GM18907 (cell line): ENCODE results near the gene EHHADH.
A peak's percentile ranks its signal among the peaks of the same experiment; 100 is the strongest.
"Not testable (repeated sequence)": the region's sequence is repeated elsewhere in the genome, so short reads cannot be mapped to it uniquely, and the experiment has no call there.

Experiments
- ATAC-seq: cut with Tn5 transposase; IDR thresholded peaks from one replicate; pipeline ENCODE4 v1.9.1; 2021; ENCODE audit warnings: mild to moderate bottlenecking, moderate library complexity; ENCODE audit not compliant: unreplicated experiment

Gene EHHADH

DNA sequence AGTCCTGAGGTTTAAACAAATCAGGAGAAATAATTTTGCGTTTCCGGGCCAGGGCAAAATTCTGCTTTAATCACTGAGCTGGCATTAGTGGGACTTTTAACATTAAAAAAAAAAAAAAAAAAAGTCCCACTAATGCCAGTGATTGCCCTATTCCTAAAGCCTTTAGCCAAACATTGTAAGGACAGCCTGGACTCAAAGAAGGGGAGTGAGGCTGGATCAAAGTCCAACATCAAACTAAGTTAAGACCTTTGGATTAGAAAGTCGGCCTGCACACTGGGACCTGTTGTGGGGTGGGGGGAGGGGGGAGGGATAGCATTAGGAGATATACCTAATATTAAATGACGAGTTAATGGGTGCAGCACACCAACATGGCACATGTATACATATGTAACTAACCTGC lies 716 bp downstream of the EHHADH start:
- ATAC-seq = not testable (repeated sequence)

- no peak for ATAC-seq
These were observed 2.6 kb downstream of the EHHADH start for GRCh38 chr3:185251272-185251671.

DNA sequence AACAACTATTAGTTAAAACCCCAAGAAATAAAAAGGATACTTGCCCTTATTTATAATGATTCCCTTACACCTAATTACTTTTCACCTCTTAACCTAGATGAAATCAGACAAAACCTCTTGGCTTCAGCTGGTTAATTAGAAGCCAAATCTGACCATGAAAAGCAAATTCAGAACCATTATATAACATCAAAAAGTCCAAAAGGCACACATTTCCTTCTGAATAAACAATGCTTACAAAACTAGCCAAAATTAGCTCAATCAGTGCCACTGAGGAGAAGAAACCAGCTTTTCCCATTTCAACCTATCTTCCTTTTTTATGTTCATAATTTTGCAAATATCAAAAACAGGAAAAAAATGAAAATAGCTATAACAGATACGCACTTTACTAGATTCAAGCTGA lies 3.2 kb downstream of the EHHADH start:
- no peak for ATAC-seq

DNA sequence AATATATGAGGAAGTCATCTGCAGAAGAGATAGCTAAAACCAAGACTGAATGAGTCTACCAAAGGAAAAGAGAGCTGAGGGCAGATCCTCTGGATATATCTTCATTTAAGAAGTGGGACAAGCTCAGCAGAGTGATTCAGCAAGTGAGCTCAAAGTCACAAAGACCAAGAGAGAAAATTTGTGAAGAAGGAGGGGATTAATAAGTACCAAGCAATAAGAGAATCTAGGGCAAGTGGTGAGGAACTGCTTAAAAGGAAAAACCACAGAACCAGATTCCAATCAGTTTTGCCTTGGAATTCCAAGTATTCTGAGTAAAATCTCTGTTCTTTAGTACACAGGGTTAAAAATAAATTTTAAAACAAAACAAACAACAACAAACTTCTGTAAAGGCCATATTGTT lies 3.6 kb downstream of the EHHADH start:
- no peak for ATAC-seq

GRCh38 chr3:185242642-185243041 lies 11.2 kb downstream of the EHHADH start:
- ATAC-seq = no peak

DNA sequence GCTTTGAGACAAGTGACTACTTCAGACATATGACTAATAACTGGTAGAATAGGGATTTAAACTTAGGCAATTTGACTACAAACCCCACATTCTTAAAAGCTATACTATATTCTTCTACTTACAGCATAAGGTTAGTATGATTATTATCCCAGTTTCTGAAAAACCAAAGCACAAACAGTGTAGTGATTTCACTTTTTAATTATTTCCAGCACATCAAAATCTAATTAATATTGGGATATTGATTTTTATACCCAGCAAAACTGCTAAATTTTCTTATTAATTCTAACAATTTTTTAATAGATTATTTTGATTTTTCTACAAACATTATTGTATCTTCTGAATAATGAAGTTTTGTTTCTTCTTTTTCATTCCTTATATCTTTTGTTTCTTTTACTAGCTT lies 16.9 kb downstream of the EHHADH start:
- no peak for ATAC-seq

DNA sequence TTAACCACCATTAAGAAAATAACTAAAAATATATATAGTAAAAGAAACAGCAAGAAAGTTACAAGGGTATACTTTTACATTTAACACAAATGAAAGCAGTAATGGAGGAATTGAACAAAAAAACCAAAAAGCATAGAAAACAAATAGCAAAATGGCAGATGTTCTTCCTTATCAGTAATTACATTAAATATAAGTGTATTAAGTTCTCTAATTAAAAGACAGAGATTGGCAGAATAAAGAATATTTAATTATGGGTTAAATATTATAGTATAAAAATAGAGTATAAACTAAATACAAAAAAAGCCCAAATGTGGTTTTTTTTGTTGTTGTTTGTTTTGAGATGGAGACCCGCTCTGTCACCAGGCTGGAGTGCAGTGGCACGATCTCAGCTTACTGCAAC lies 20.5 kb downstream of the EHHADH start:
- ATAC-seq = no peak

GRCh38 chr3:185226526-185226925 lies 27.3 kb downstream of the EHHADH start:
- ATAC-seq = not testable (repeated sequence)

GRCh38 chr3:185225523-185225922 lies 28.3 kb downstream of the EHHADH start:
- no peak for ATAC-seq

GRCh38 chr3:185225080-185225479 lies 28.8 kb downstream of the EHHADH start:
- no peak for ATAC-seq

DNA sequence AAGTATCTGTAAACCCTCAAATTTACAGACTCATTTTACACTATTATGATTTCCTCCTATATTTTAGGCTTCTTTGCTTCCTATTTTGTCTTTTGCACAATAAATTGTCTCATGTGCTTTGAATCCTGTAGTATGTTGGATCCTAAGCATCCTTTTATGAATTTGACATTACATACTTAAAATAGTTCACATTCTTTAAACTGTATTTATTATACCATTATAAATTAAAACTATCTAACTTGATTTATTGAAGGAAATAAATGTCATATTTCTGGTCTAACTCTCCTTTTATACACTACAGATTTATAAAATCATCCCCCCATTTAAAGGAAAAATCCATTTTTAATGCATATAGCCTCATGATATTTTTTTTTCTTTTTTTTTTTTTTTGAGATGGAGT lies 32.6 kb downstream of the EHHADH start:
- no peak for ATAC-seq

- no peak for ATAC-seq
These were observed 37.3 kb downstream of the EHHADH start for GRCh38 chr3:185216607-185216958.

- no peak for ATAC-seq
These were observed 37.8 kb downstream of the EHHADH start for GRCh38 chr3:185215873-185216606.

DNA sequence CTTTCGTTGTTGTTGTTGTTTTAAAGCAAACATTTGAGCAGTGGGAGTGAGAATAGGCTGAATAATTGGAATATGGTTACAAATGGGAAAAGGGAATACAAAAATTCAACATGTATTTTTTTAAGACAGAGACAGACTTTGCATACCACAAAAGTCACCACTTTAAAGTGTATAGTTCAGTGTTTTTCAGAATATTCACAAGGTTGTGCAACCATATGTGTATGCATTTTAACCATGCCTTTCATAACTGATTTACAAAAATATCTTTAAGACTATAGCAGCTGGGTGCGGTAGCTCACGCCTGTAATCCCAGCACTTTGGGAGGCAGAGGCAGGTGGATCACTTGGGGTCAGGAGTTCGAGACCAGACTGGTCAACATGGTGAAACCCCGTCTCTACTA lies 41.3 kb downstream of the EHHADH start:
- ATAC-seq = no peak

- no peak for ATAC-seq
These were observed 41.8 kb downstream of the EHHADH start for GRCh38 chr3:185212086-185212485.

DNA sequence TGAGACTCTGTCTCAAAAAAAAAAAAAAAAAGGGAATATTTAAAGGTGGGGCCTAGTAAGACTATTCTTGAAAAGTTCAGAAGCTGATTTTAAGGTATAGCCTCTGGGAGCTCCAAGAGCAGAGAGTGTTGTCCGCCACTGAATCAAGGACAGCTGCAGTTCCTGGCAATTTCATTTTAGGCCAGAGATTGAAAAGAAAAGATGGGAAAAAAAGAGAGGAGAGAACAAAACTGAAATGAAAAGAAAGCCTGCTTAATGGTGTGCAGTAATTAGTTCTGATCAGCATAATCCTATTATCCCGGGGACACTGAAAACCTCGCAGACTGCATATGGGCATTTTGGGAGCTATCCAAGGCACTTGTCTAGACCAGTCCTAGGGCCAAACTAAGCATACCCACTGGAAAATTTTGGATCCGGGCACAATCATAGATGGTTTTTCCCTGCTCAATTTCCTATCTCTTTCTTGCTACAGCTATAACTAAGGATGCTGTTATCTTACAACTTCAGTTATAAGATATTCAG lies 43.2 kb downstream of the EHHADH start:
- no peak for ATAC-seq

DNA sequence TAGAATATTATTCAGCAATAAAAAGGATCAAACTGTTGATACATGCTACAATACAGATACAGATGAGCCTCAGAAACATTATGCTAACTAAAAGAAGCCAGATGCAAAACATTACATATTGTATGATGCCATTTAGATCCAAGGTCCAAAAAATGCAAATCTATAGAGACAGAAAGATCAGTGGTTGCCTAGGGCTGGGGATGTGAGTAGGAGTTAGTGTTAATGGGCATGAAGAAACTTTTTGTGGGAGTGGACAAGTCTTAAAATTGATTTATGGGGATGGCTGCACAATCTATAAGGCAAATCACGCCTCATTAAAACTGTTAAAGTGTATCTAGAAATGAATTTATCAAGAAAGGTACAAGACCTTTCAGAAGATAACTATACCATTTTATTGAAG lies 45.0 kb downstream of the EHHADH start:
- ATAC-seq = no peak

DNA sequence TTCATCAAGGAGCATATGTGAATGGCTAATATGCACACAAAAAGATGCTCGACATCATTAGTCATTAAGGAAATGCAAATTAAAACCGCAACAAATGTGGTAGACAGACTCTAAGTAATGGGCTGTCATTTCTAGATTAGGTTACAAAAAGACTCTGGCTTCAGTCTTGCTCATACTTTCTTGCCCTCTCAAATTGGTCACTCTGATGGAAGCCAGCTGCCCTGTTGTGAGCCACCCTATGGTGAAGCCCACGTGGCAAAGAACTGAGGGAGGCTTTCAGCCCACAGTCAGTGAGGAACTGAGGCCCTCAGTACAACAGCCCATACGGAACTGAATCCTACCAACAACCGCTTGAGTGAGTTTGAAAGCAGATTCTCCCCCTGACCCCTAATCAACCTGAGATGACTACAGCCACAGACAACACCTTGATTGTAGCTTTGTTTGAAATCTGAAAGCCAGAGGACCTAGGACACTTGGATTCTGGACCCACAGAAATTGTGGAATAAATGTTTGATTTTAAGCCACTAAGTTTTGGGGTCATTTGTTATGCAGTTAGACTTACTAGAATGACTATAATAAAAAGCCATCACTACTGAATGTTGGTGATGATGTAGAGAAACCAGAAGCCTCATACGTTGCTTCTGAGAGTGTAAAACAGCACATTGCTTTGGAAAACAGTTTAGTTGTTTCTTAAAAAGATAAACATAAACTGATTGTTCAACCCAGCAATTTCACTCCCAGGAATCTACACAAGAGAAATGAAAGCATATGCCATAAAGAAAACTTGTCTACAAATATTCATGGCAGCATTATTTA lies 45.7 kb downstream of the EHHADH start:
- peak; percentile 93 for ATAC-seq

DNA sequence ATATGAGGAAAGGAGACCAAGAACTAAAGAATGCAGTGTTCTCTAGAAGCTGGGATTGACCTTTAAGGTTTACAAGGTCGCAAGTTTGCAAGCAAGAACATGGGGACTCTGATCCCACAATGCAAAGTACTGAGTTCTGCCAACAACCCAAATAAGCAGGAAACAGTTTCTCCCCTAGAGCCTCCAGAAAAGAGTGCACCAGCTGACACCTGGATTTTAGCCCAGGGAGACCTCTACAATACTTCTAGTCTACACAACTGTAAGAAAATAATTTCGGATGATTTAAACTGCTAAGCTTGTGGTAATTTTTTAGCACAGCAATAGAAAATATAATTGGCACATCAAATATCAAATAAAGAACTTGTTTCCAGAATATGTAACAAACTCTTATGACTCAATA lies 46.4 kb downstream of the EHHADH start:
- no peak for ATAC-seq

DNA sequence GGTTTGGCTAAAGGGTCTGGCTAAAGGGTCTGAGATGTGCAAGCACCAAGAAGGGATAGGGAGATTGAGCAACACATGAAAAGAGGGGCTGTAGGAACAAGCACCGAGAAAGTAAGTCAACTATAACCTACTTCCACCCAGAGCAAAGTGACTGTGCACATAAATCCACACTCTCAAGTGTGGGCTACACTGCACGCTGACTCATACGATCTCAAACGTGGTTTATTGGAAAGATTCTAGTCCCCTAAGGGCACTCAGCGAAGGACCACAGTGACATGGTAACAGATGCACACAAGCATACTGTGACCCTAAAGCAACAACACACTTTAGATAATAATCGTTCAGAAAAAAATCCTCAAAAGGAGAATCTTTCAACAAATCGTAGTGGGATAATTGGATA lies 48.0 kb downstream of the EHHADH start:
- no peak for ATAC-seq

DNA sequence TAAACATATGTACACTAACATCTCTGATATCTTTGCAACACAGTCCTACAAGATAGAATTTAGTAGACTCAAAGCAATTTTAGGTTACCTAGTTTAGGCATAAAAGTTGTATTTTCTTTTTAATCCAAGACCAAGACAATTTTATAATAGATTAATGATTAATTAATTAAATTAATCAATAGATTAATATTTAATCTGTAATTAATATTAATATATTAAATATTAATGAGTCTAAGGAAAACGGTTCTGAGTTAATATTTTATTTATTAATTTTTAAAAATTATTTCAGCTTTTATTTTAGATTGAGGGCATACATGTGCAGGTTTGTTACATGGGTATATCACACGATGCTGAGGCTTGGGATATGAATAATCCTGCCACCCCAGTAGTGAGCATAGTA lies 49.0 kb downstream of the EHHADH start:
- ATAC-seq = no peak

GRCh38 chr3:185200639-185201038 lies 53.2 kb downstream of the EHHADH start:
- no peak for ATAC-seq
